HL-60 (cell line): ENCODE data around the gene HEYL.

Source experiments
- DNase-seq, 2 experiments: peaks; one replicate each; pipeline ENCODE4 v3.0.0-alpha.2; 2010 to 2020; ENCODE audit warnings: low read depth in 1 of 2, low spot score in 1 of 2
- H3K27ac ChIP-seq: fragments of 250-450 bp; sonication (Bioruptor Pico); replicated peaks from 2 replicates; pipeline ENCODE4 v1.5.1; 2020; ENCODE audit warnings: mild to moderate bottlenecking, moderate library complexity
- H3K27me3 ChIP-seq: fragments of 250-450 bp; sonication (Bioruptor Pico); 2 replicates; pipeline ENCODE4 v1.5.1; 2021; ENCODE audit warnings: mild to moderate bottlenecking, moderate library complexity; ENCODE audit not compliant: insufficient read depth, poor library complexity, severe bottlenecking
- H3K4me3 ChIP-seq: replicated peaks from 2 replicates; pipeline ENCODE4 v1.5.1; 2011; ENCODE audit warnings: mild to moderate bottlenecking, control low read depth, low read length; ENCODE audit not compliant: insufficient read depth
- CTCF ChIP-seq: IDR thresholded peaks from one replicate; pipeline ENCODE4 v1.5.1; 2011; ENCODE audit warnings: low read length, control low read depth, inconsistent platforms; ENCODE audit not compliant: insufficient read depth
- GABPA ChIP-seq: IDR thresholded peaks from 2 replicates; pipeline ENCODE4 v1.6.1; 2012; ENCODE audit warnings: low read depth
- POLR2AphosphoS5 ChIP-seq: IDR thresholded peaks from 2 replicates; pipeline ENCODE4 v1.6.1; 2012; ENCODE audit warnings: low read depth
- REST ChIP-seq: IDR thresholded peaks from 2 replicates; pipeline ENCODE4 v1.6.1; 2012; ENCODE audit warnings: low read depth; ENCODE audit not compliant: insufficient replicate concordance
- SPI1 ChIP-seq: IDR thresholded peaks from 2 replicates; pipeline ENCODE4 v1.6.1; 2012; ENCODE audit warnings: low read depth, mild to moderate bottlenecking, borderline replicate concordance

The HEYL gene

GRCh38 chr1:39681999-39682398, 42.6 kb upstream of the HEYL start:
- H3K4me3 ChIP-seq: no peak overlapping the region
- H3K27ac ChIP-seq: no peak overlapping the region
- no peak for DNase-seq
- TF ChIP-seq SPI1: no peak
- TF ChIP-seq CTCF: no peak
- TF ChIP-seq POLR2AphosphoS5: no peak
- TF ChIP-seq GABPA: no peak
- TF ChIP-seq REST: no peak
- H3K27me3 ChIP-seq: peaks cover 40% of the 10 kb centered on the region

- H3K4me3 ChIP-seq: no peak overlapping the region
- no peak for DNase-seq
- peaks cover 40% of the 10 kb centered on the region for H3K27me3 ChIP-seq
- no peak overlapping the region for H3K27ac ChIP-seq
- TF ChIP-seq REST: no peak
Observed at GRCh38 chr1:39681294-39681693, 41.9 kb upstream of the HEYL start.

- TF ChIP-seq SPI1: no peak
- TF ChIP-seq POLR2AphosphoS5: no peak
- TF ChIP-seq CTCF: no peak
- H3K27me3 ChIP-seq: peaks cover 40% of the 10 kb centered on the region
Observed at GRCh38 chr1:39680751-39681150, 41.3 kb upstream of the HEYL start.

GRCh38 chr1:39679821-39680220, 40.4 kb upstream of the HEYL start:
- Histone ChIP-seq H3K4me3 (no peak overlapping the region), H3K27ac (no peak overlapping the region), H3K27me3 (peaks cover 35% of the 10 kb centered on the region)
- no peak for DNase-seq
- TF ChIP-seq POLR2AphosphoS5 (no peak), SPI1 (no peak)

More at GRCh38 chr1:39680751-39681150, 41.3 kb upstream of the HEYL start:
- no peak overlapping the region for H3K27ac ChIP-seq
- H3K4me3 ChIP-seq: no peak overlapping the region
- DNase-seq: no peak

- no peak for DNase-seq
- H3K27ac ChIP-seq: no peak overlapping the region
- peaks cover 32% of the 10 kb centered on the region for H3K27me3 ChIP-seq
- no peak overlapping the region for H3K4me3 ChIP-seq
- TF ChIP-seq CTCF: no peak
Observed at GRCh38 chr1:39678889-39679288, 39.4 kb upstream of the HEYL start.
